HepG2 (cell line): ENCODE data around the gene TPD52L2. TPM values are rescaled to one million over a fixed set of nuclear protein-coding genes. Genes with fewer than 3 reads are reported as not detected.

Experiments used
- DDIT3 ChIP-seq: sonication (generic); formaldehyde crosslinking; IDR thresholded peaks from 2 replicates; pipeline ENCODE4 v1.4.0; 2020; ENCODE audit warnings: mild to moderate bottlenecking, missing genetic modification reagents
- FOXJ3 ChIP-seq: sonication (generic); formaldehyde crosslinking; IDR thresholded peaks from 2 replicates; pipeline ENCODE4 v1.4.0; 2020; ENCODE audit warnings: missing genetic modification reagents, mild to moderate bottlenecking, borderline replicate concordance
- FOXO1 ChIP-seq: sonication (generic); formaldehyde crosslinking; IDR thresholded peaks from 2 replicates; pipeline ENCODE4 v1.4.0; 2020; ENCODE audit warnings: missing genetic modification reagents
- GTF2F1 ChIP-seq: fragments of 150-350 bp; IDR thresholded peaks from 2 replicates; pipeline ENCODE4 v1.6.1; 2014; ENCODE audit warnings: low read length
- HCFC1 ChIP-seq: fragments of 150-350 bp; IDR thresholded peaks from 2 replicates; pipeline ENCODE4 v1.6.1; 2014; ENCODE audit warnings: low read depth, low read length
- HNRNPH1 ChIP-seq: fragments of 200-400 bp; formaldehyde crosslinking; optimal IDR thresholded peaks from 2 replicates; pipeline ENCODE3; 2017; ENCODE audit warnings: mild to moderate bottlenecking, low read depth, low read length
- NCOA5 ChIP-seq: sonication (generic); formaldehyde crosslinking; IDR thresholded peaks from 2 replicates; pipeline ENCODE4 v1.4.0; 2020; ENCODE audit warnings: missing genetic modification reagents
- PHF5A ChIP-seq: IDR thresholded peaks from one replicate; pipeline ENCODE4 v1.6.1; 2018; ENCODE audit warnings: low read depth, missing genetic modification reagents; ENCODE audit not compliant: unreplicated experiment
- RELA ChIP-seq: sonication (generic); formaldehyde crosslinking; IDR thresholded peaks from 2 replicates; pipeline ENCODE4 v1.4.0; 2020; ENCODE audit warnings: missing genetic modification reagents
- THAP7 ChIP-seq: sonication (generic); formaldehyde crosslinking; IDR thresholded peaks from 2 replicates; pipeline ENCODE4 v1.8.1; 2023; ENCODE audit warnings: mild to moderate bottlenecking, missing genetic modification reagents
- ZBED4 ChIP-seq: sonication (generic); formaldehyde crosslinking; IDR thresholded peaks from 2 replicates; pipeline ENCODE4 v1.4.0; 2020; ENCODE audit warnings: missing genetic modification reagents, borderline replicate concordance
- ZNF30 ChIP-seq: sonication (generic); formaldehyde crosslinking; IDR thresholded peaks from 2 replicates; pipeline ENCODE4 v1.5.0; 2020; ENCODE audit warnings: mild to moderate bottlenecking, missing genetic modification reagents
- ZNF407 ChIP-seq: sonication (generic); formaldehyde crosslinking; IDR thresholded peaks from one replicate; pipeline ENCODE4 v1.5.1; 2020; ENCODE audit warnings: mild to moderate bottlenecking, missing genetic modification reagents; ENCODE audit errors: not compliant biosample characterization
- ZNF740 ChIP-seq: sonication (generic); formaldehyde crosslinking; IDR thresholded peaks from 2 replicates; pipeline ENCODE4 v1.4.0; 2020; ENCODE audit warnings: missing genetic modification reagents
- ZNF775 ChIP-seq: sonication (generic); formaldehyde crosslinking; IDR thresholded peaks from 2 replicates; pipeline ENCODE4 v1.4.0; 2020; ENCODE audit warnings: missing genetic modification reagents, mild to moderate bottlenecking, moderate library complexity, borderline replicate concordance
- ZNF788 ChIP-seq: sonication (generic); formaldehyde crosslinking; IDR thresholded peaks from 2 replicates; pipeline ENCODE4 v1.5.0; 2020; ENCODE audit warnings: mild to moderate bottlenecking, missing genetic modification reagents, borderline replicate concordance
- polyA plus RNA-seq, 8 experiments: library from polyadenylated mRNA; depleted of rRNA in 3 of 8; stranded (reverse) in 7 of 8; unstranded in 1 of 8; fragments of >200 nt; fragmentation: Illumina TruSeq in 4 of 8; extraction: Trizol in 4 of 8; gene quantifications; 2 replicates each; pipeline versions ENCODE4 v1.2.1 to v1.2.3, GENCODE V29; 2011 to 2016; ENCODE audit warnings: low read depth in 4 of 8, missing spikeins in 1 of 8, mixed read lengths in 1 of 8; ENCODE audit not compliant: insufficient read depth in 1 of 8
- total RNA-seq, 5 experiments: library from RNA; depleted of rRNA; stranded (reverse); fragments of >200 nt; fragmentation: Illumina TruSeq; extraction: Trizol; gene quantifications; 2 replicates each; pipeline ENCODE4 v1.2.3, GENCODE V29; 2016; ENCODE audit warnings: low read depth in 1 of 5

TPD52L2 gene
- total and polyA plus RNA-seq, 2 of the 13 experiments (the other 11 are each of a cell fraction or from before 2014, with no cell fraction given) = 156 to 184 TPM

- TF ChIP-seq FOXJ3 (CRISPR knock-in tag) (no peak), ZNF775 (CRISPR knock-in tag) (no peak), ZNF30 (CRISPR knock-in tag) (no peak), NCOA5 (CRISPR knock-in tag) (no peak), ZNF407 (no peak), RELA (CRISPR knock-in tag) (no peak), ZNF788 (CRISPR knock-in tag) (0 out of 2 replicates have a peak, but pooled peaks have one; percentile 27), GTF2F1 (no peak), HNRNPH1 (peak; percentile 3), DDIT3 (CRISPR knock-in tag) (no peak), HCFC1 (no peak), PHF5A (CRISPR knock-in tag) (no peak), ZBED4 (CRISPR knock-in tag) (no peak), ZNF740 (CRISPR knock-in tag) (no peak), FOXO1 (CRISPR knock-in tag) (no peak), THAP7 (CRISPR knock-in tag) (no peak)
These were observed 75.6 kb downstream of the TPD52L2 start (continued) for GRCh38 chr20:63940472-63941266.
